IMR-90 (cell line): ENCODE results near the gene PCDHGA7. TPM values are rescaled to one million over a fixed set of nuclear protein-coding genes. Genes with fewer than 3 reads are reported as not detected.
A peak's percentile ranks its signal among the peaks of the same experiment; 100 is the strongest.

Experiments used
- ATAC-seq: fragments of 200-7000 bp; cut with Tn5 transposase; 2 replicates; pipeline ENCODE4 v1.9.1; 2020; ENCODE audit warnings: low read depth, mild to moderate bottlenecking, moderate library complexity
- BruUV-seq: library from RNA; stranded (reverse); fragments of 400-500 nt; replicated peaks from 2 replicates; lab custom pipeline; 2021; lab: Mats Ljungman, UMichigan
- CTCF ChIA-PET: fragments of 300-600 bp; formaldehyde crosslinking; extraction: SDS; loops from one replicate; lab custom pipeline; 2021; ENCODE audit warnings: antibody characterized with exemption; lab: Yijun Ruan, JAX
- POLR2A ChIA-PET: fragments of 300-600 bp; sonication (Branson Sonifier 250); formaldehyde crosslinking; loops from one replicate; lab custom pipeline; 2022; ENCODE audit warnings: antibody characterized with exemption; ENCODE audit not compliant: unreplicated experiment; lab: Charles Lee
- DNase-seq: peaks from one replicate; pipeline ENCODE4 v3.0.0; 2013
- H2AFZ ChIP-seq: replicated peaks from 2 replicates; pipeline ENCODE3; 2013; ENCODE audit warnings: low read length, mild to moderate bottlenecking; ENCODE audit not compliant: poor library complexity
- H2AK5ac ChIP-seq: 2 replicates; pipeline ENCODE4 v1.6.1; 2013; ENCODE audit warnings: low read depth, low read length, inconsistent platforms
- H2AK9ac ChIP-seq: replicated peaks from 2 replicates; pipeline ENCODE3; 2013; ENCODE audit warnings: mild to moderate bottlenecking, low read depth, low read length, moderate library complexity; ENCODE audit not compliant: poor library complexity
- H2BK120ac ChIP-seq: 2 replicates; pipeline ENCODE4 v1.6.1; 2013; ENCODE audit warnings: low read depth, low read length, inconsistent platforms
- H2BK15ac ChIP-seq: 3 replicates; pipeline ENCODE4 v1.6.1; 2013; ENCODE audit warnings: low read depth, low read length, inconsistent platforms
- H2BK20ac ChIP-seq: 2 replicates; pipeline ENCODE4 v1.6.1; 2013; ENCODE audit warnings: low read depth, mild to moderate bottlenecking, inconsistent platforms, low read length, moderate library complexity
- H2BK5ac ChIP-seq: 2 replicates; pipeline ENCODE4 v1.6.1; 2013; ENCODE audit warnings: mild to moderate bottlenecking, low read depth, low read length, inconsistent platforms; ENCODE audit not compliant: poor library complexity, severe bottlenecking
- H3K14ac ChIP-seq: replicated peaks from 2 replicates; pipeline ENCODE4 v1.6.1; 2013; ENCODE audit warnings: low read depth, low read length, inconsistent platforms
- H3K18ac ChIP-seq: 2 replicates; pipeline ENCODE4 v1.6.1; 2013; ENCODE audit warnings: low read depth, low read length, control low read depth
- H3K23ac ChIP-seq: 2 replicates; pipeline ENCODE4 v1.6.1; 2013; ENCODE audit warnings: low read depth, low read length, inconsistent platforms
- H3K27ac ChIP-seq: 2 replicates; pipeline ENCODE4 v1.5.1; 2013; ENCODE audit warnings: mild to moderate bottlenecking, control low read depth, low read length; ENCODE audit not compliant: insufficient read depth
- H3K27me3 ChIP-seq: 2 replicates; pipeline ENCODE4 v1.6.1; 2013; ENCODE audit warnings: low read length; ENCODE audit not compliant: control insufficient read depth, insufficient read depth
- H3K36me3 ChIP-seq: 2 replicates; pipeline ENCODE4 v1.6.1; 2013; ENCODE audit warnings: low read length, mixed read lengths; ENCODE audit not compliant: control insufficient read depth, insufficient read depth
- H3K4ac ChIP-seq: 2 replicates; pipeline ENCODE4 v1.6.1; 2013; ENCODE audit warnings: low read depth, low read length, inconsistent platforms
- H3K4me1 ChIP-seq: 2 replicates; pipeline ENCODE4 v1.6.1; 2013; ENCODE audit warnings: low read length, mixed read lengths; ENCODE audit not compliant: control insufficient read depth, insufficient read depth
- H3K4me2 ChIP-seq: 2 replicates; pipeline ENCODE4 v1.6.1; 2013; ENCODE audit warnings: low read depth, mild to moderate bottlenecking, control low read depth, low read length, moderate library complexity
- H3K4me3 ChIP-seq: 2 replicates; pipeline ENCODE4 v1.5.1; 2013; ENCODE audit warnings: low read depth, mild to moderate bottlenecking, control low read depth, low read length, moderate library complexity; ENCODE audit not compliant: insufficient read depth
- H3K56ac ChIP-seq: 2 replicates; pipeline ENCODE4 v1.6.1; 2013; ENCODE audit warnings: low read length, inconsistent platforms; ENCODE audit not compliant: insufficient read depth; ENCODE audit errors: extremely low read depth
- H3K79me1 ChIP-seq, 2 experiments: 2 replicates each; pipeline ENCODE4 v1.6.1; 2013; ENCODE audit warnings: low read length in 2 of 2, inconsistent platforms in 1 of 2, low read depth in 1 of 2
- H3K9ac ChIP-seq: 2 replicates; pipeline ENCODE4 v1.6.1; 2013; ENCODE audit warnings: low read depth, low read length, control low read depth
- H3K9me1 ChIP-seq: 2 replicates; pipeline ENCODE4 v1.6.1; 2013; ENCODE audit warnings: low read length, inconsistent platforms; ENCODE audit not compliant: insufficient read depth
- H3K9me3 ChIP-seq: 2 replicates; pipeline ENCODE4 v1.6.1; 2013; ENCODE audit warnings: low read length; ENCODE audit not compliant: control insufficient read depth, insufficient read depth
- H4K20me1 ChIP-seq: 2 replicates; pipeline ENCODE4 v1.6.1; 2013; ENCODE audit warnings: low read length, inconsistent platforms; ENCODE audit not compliant: insufficient read depth
- H4K5ac ChIP-seq: 2 replicates; pipeline ENCODE4 v1.6.1; 2013; ENCODE audit warnings: mild to moderate bottlenecking, low read depth, low read length, control low read depth
- H4K8ac ChIP-seq, 2 experiments: 2 replicates each; pipeline ENCODE4 v1.6.1; 2013; ENCODE audit warnings: low read depth in 2 of 2, low read length in 2 of 2, control low read depth in 1 of 2, inconsistent platforms in 1 of 2
- H4K91ac ChIP-seq: 2 replicates; pipeline ENCODE4 v1.6.1; 2013; ENCODE audit warnings: low read depth, low read length, inconsistent platforms; ENCODE audit not compliant: insufficient read depth
- BHLHE40 ChIP-seq: fragments of 150-350 bp; IDR thresholded peaks from 2 replicates; pipeline ENCODE4 v1.6.1; 2016; ENCODE audit warnings: mild to moderate bottlenecking, low read depth, low read length
- CEBPB ChIP-seq: IDR thresholded peaks from 2 replicates; pipeline ENCODE4 v1.6.1; 2012; ENCODE audit warnings: low read depth, low read length, improper control_type of control experiment
- CHD1 ChIP-seq: IDR thresholded peaks from 2 replicates; pipeline ENCODE4 v1.6.1; 2012; ENCODE audit warnings: low read depth, low read length, improper control_type of control experiment
- ELK1 ChIP-seq: fragments of 150-350 bp; IDR thresholded peaks from 2 replicates; pipeline ENCODE4 v1.6.1; 2016; ENCODE audit warnings: low read depth, mild to moderate bottlenecking, low read length, moderate library complexity, borderline replicate concordance
- MAFK ChIP-seq: IDR thresholded peaks from 2 replicates; pipeline ENCODE4 v1.6.1; 2012; ENCODE audit warnings: low read depth, low read length, improper control_type of control experiment
- MXI1 ChIP-seq: IDR thresholded peaks from 2 replicates; pipeline ENCODE4 v1.6.1; 2012; ENCODE audit warnings: low read depth, mild to moderate bottlenecking, low read length, moderate library complexity, borderline replicate concordance
- POLR2A ChIP-seq: IDR thresholded peaks from 2 replicates; pipeline ENCODE4 v1.6.1; 2012; ENCODE audit warnings: mild to moderate bottlenecking, low read depth, low read length
- RAD21 ChIP-seq: IDR thresholded peaks from 2 replicates; pipeline ENCODE4 v1.6.1; 2012; ENCODE audit warnings: low read length, improper control_type of control experiment
- RCOR1 ChIP-seq: IDR thresholded peaks from 2 replicates; pipeline ENCODE4 v1.6.1; 2012; ENCODE audit warnings: mild to moderate bottlenecking, low read length, improper control_type of control experiment; ENCODE audit not compliant: insufficient replicate concordance
- WGBS, 2 experiments: methylation state at CpG; one replicate each; pipeline versions ENCODE4 v1.1.5 to v1.1.7; 2013; ENCODE audit warnings: missing lambda C conversion rate in 2 of 2; ENCODE audit not compliant: insufficient read length in 1 of 2; ENCODE audit errors: extremely low coverage in 2 of 2; 5-methylcytosine and 5-hydroxymethylcytosine counted together
- dilution Hi-C: fragments of 300-500 bp; cut with HindIII; formaldehyde crosslinking; loops from one replicate; pipeline ENCODE4 v1.14.3; 2018; ENCODE audit warnings: low sequenced_read_pairs; ENCODE audit not compliant: unreplicated experiment
- in situ Hi-C: fragments of 300-500 bp; cut with MboI; formaldehyde crosslinking; loops from 3 replicates; pipeline ENCODE4 v1.14.3; 2019; ENCODE audit warnings: low sequenced_read_pairs, inconsistent platforms, mixed read lengths
- intact Hi-C: fragments of 100-400 bp; cut with micrococcal nuclease; formaldehyde crosslinking; loops from 2 replicates; pipeline ENCODE4 v1.10.0; 2022
- polyA plus RNA-seq, 3 experiments: library from polyadenylated mRNA; depleted of rRNA; stranded (reverse); fragments of >200 nt; gene quantifications; 2 replicates each; pipeline ENCODE4 v1.2.3, GENCODE V29; 2012; ENCODE audit warnings: low replicate concordance in 1 of 3
- total RNA-seq: library from RNA; depleted of rRNA; stranded (reverse); fragments of >200 nt; gene quantifications from 2 replicates; pipeline ENCODE4 v1.2.3, GENCODE V29; 2012

Gene PCDHGA7
- total and polyA plus RNA-seq, 2 of the 4 experiments (the other 2 are of a cell fraction), result 3.2 to 3.4 TPM

GRCh38 chr5:141371572-141372475 lies 10.7 kb upstream of the PCDHGA7 start:
- Histone ChIP-seq H3K27ac (no peak overlapping the region), H4K5ac (no peak overlapping the region), H3K4me3 (no peak overlapping the region), H2AK9ac (no peak overlapping the region), H3K9me1 (no peaks in the 10 kb centered on the region), H3K9me3 (peaks cover 57% of the 10 kb centered on the region), H3K14ac (no peak overlapping the region), H3K27me3 (no peaks in the 10 kb centered on the region), H2BK20ac (no peak overlapping the region), H3K79me1 (no peaks in the 10 kb centered on the region), H3K56ac (no peak overlapping the region), H2BK15ac (no peak overlapping the region), H4K91ac (no peak overlapping the region), H2AFZ (peak overlapping the region; percentile 49), H3K23ac (no peak overlapping the region), H3K4me1 (no peaks in the 10 kb centered on the region), H3K36me3 (peaks cover 23% of the 10 kb centered on the region), H4K20me1 (no peaks in the 10 kb centered on the region), H2BK120ac (no peak overlapping the region), H2BK5ac (no peak overlapping the region), H3K18ac (no peak overlapping the region), H3K4me2 (no peak overlapping the region; the same call in 1 of the 2 replicates), H3K9ac (no peak overlapping the region), H2AK5ac (no peak overlapping the region), H4K8ac (no peak overlapping the region), H3K4ac (no peak overlapping the region)
- WGBS, 2 experiments, result 38% methylated on average over 53 of the region's 69 CpGs; no CpG with 5 or more reads in 1 of the 2 experiments
- in situ Hi-C loops, result no loop called here
- ChIA-PET POLR2A (no interaction called here), CTCF (interaction anchor here (1.3 kb wide), 1 partner anchor 192 kb away, joined by 4 read pairs; no protein-coding TSS in a partner anchor)
- TF ChIP-seq MXI1 (no peak), RCOR1 (no peak), POLR2A (no peak), ELK1 (no peak), BHLHE40 (no peak), RAD21 (no peak), MAFK (no peak), CHD1 (no peak), CEBPB (no peak)
- intact Hi-C loops, result no loop called here
- no peak for DNase-seq
- no peak for ATAC-seq
- dilution Hi-C loops, result no loop called here
- BruUV-seq, result no TSS peak
